HCT116 (cell line): ENCODE data around the gene SEMA6A.

Experiments used
- CBX3 ChIP-seq: IDR thresholded peaks from 2 replicates; pipeline ENCODE4 v1.6.1; 2012; ENCODE audit warnings: low read depth
- CEBPB ChIP-seq: IDR thresholded peaks from 2 replicates; pipeline ENCODE4 v1.6.1; 2012; ENCODE audit warnings: low read depth
- CTCF ChIP-seq, 3 experiments: fragments of 200-600 bp in 1 of 3; sonication (generic) in 1 of 3; IDR thresholded peaks in 2 of 3; conservative IDR thresholded peaks in 1 of 3; 2 replicates each; pipeline ENCODE4 v1.5.1; 2012 to 2017; ENCODE audit warnings: low read depth in 2 of 3, low read length in 2 of 3, antibody characterized with exemption in 1 of 3, borderline replicate concordance in 1 of 3, control low read depth in 1 of 3, mild to moderate bottlenecking in 1 of 3, mixed read lengths in 1 of 3, mixed run types in 1 of 3, moderate library complexity in 1 of 3; ENCODE audit not compliant: insufficient read depth in 1 of 3
- EZH2phosphoT487 ChIP-seq: fragments of 200-600 bp; IDR thresholded peaks from 2 replicates; pipeline ENCODE4 v1.6.1; 2018; ENCODE audit warnings: antibody characterized with exemption, borderline replicate concordance
- FOSL1 ChIP-seq: IDR thresholded peaks from 2 replicates; pipeline ENCODE4 v1.6.1; 2012; ENCODE audit warnings: low read depth
- POLR2A ChIP-seq: IDR thresholded peaks from 2 replicates; pipeline ENCODE4 v1.7.0; 2011; ENCODE audit warnings: borderline replicate concordance; ENCODE audit not compliant: insufficient read depth, insufficient read length; ENCODE audit errors: extremely low read depth
- POLR2AphosphoS5 ChIP-seq: IDR thresholded peaks from 2 replicates; pipeline ENCODE4 v1.6.1; 2011; ENCODE audit warnings: mild to moderate bottlenecking, low read depth, low read length, moderate library complexity
- RAD21 ChIP-seq: IDR thresholded peaks from 2 replicates; pipeline ENCODE4 v1.6.1; 2012; ENCODE audit warnings: low read depth, mild to moderate bottlenecking
- REST ChIP-seq: IDR thresholded peaks from 2 replicates; pipeline ENCODE4 v1.6.1; 2012; ENCODE audit warnings: low read depth
- SP1 ChIP-seq: IDR thresholded peaks from 2 replicates; pipeline ENCODE4 v1.6.1; 2012; ENCODE audit warnings: low read depth
- SRF ChIP-seq: IDR thresholded peaks from 2 replicates; pipeline ENCODE4 v1.6.1; 2012; ENCODE audit warnings: low read depth
- YY1 ChIP-seq: IDR thresholded peaks from 2 replicates; pipeline ENCODE4 v1.6.1; 2011; ENCODE audit warnings: low read length, low read depth, moderate library complexity, mild to moderate bottlenecking; ENCODE audit not compliant: insufficient replicate concordance; ENCODE audit errors: extremely low read depth
- ZNF274 ChIP-seq: fragments of 200-500 bp; sonication (Bioruptor generic); IDR thresholded peaks from 2 replicates; pipeline ENCODE4 v1.6.1; 2014; ENCODE audit warnings: mild to moderate bottlenecking, low read depth, low read length, inconsistent platforms
- TF ChIP-seq, protein P1 (sequence below): IDR thresholded peaks from 2 replicates; pipeline ENCODE4 v1.6.1; 2011; ENCODE audit warnings: mild to moderate bottlenecking, low read length, moderate library complexity; ENCODE audit not compliant: insufficient replicate concordance; ENCODE audit errors: extremely low read depth

GRCh38 chr5:116518423-116518822 lies 56.2 kb downstream of the SEMA6A start:
- TF ChIP-seq POLR2A (no peak), CTCF (IDR thresholded peaks at IDR 0.05 in 2 of 3, conservative IDR thresholded peaks at IDR 0.05 in 1 of 3; ENCODE audit: borderline replicate concordance in 1 of 3, insufficient read depth in 1 of 3, low read depth in 2 of 3, low read length in 2 of 3) (no peak), FOSL1 (no peak), RAD21 (no peak), SP1 (no peak), REST (no peak), YY1 (no peak), CEBPB (no peak), POLR2AphosphoS5 (no peak), EZH2phosphoT487 (no peak), SRF (no peak), CBX3 (no peak), ZNF274 (no peak)
- TF ChIP-seq, protein P1, sequence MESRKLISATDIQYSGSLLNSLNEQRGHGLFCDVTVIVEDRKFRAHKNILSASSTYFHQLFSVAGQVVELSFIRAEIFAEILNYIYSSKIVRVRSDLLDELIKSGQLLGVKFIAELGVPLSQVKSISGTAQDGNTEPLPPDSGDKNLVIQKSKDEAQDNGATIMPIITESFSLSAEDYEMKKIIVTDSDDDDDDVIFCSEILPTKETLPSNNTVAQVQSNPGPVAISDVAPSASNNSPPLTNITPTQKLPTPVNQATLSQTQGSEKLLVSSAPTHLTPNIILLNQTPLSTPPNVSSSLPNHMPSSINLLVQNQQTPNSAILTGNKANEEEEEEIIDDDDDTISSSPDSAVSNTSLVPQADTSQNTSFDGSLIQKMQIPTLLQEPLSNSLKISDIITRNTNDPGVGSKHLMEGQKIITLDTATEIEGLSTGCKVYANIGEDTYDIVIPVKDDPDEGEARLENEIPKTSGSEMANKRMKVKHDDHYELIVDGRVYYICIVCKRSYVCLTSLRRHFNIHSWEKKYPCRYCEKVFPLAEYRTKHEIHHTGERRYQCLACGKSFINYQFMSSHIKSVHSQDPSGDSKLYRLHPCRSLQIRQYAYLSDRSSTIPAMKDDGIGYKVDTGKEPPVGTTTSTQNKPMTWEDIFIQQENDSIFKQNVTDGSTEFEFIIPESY, result no peak
